Measurements from ENCODE around the gene MSANTD1. TPM values are rescaled to one million over a fixed set of nuclear protein-coding genes. Genes with fewer than 3 reads are reported as not detected.

Gene MSANTD1
- total RNA-seq, 1 donor from 2014 or later: 1.2 TPM

- no peak for DNase-seq (ENCODE audit: low read depth, low spot score)
- Mint-ChIP-seq H3K27me3 (ENCODE audit: low read depth) (no peaks in the 10 kb centered on the region), H3K4me3 (no peak overlapping the region), H3K4me1 (no peaks in the 10 kb centered on the region), H3K27ac (ENCODE audit: unreplicated experiment) (no peak overlapping the region), H3K9me3 (peaks cover 5% of the 10 kb centered on the region), H3K36me3 (ENCODE audit: low read depth) (peaks cover 28% of the 10 kb centered on the region)
- TF ChIP-seq, protein P1, sequence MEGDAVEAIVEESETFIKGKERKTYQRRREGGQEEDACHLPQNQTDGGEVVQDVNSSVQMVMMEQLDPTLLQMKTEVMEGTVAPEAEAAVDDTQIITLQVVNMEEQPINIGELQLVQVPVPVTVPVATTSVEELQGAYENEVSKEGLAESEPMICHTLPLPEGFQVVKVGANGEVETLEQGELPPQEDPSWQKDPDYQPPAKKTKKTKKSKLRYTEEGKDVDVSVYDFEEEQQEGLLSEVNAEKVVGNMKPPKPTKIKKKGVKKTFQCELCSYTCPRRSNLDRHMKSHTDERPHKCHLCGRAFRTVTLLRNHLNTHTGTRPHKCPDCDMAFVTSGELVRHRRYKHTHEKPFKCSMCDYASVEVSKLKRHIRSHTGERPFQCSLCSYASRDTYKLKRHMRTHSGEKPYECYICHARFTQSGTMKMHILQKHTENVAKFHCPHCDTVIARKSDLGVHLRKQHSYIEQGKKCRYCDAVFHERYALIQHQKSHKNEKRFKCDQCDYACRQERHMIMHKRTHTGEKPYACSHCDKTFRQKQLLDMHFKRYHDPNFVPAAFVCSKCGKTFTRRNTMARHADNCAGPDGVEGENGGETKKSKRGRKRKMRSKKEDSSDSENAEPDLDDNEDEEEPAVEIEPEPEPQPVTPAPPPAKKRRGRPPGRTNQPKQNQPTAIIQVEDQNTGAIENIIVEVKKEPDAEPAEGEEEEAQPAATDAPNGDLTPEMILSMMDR (conservative IDR thresholded peaks at IDR 0.05): no peak
Measured at GRCh38 chr4:3229328-3229727, 19.6 kb upstream of the MSANTD1 start.

DNA sequence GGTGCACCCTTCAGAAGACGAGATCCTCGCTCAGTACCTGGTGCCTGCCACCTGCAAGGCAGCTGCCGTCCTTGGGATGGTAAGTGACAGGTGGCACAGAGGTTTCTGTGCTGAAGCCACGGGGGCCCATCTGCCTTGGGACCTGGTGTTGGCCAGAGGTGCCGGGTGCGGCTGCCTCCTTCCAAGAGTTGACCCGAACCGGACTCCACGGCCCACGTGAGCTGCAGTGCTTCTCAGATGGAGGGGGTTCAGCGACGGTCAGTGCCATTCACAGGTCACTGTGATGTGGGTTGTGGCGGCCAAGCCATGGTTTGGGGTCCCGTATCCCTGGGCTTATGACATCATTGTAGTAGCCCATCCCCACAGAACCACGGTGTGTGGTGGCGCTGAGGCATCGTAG lies 19.0 kb upstream of the MSANTD1 start:
- H3K36me3 Mint-ChIP-seq (ENCODE audit: low read depth): peaks cover 33% of the 10 kb centered on the region
- no peak overlapping the region for H3K4me3 Mint-ChIP-seq
- H3K9me3 Mint-ChIP-seq: peaks cover 5% of the 10 kb centered on the region
- H3K27me3 Mint-ChIP-seq (ENCODE audit: low read depth): no peaks in the 10 kb centered on the region
- no peak overlapping the region for H3K27ac Mint-ChIP-seq (ENCODE audit: unreplicated experiment)
- DNase-seq (ENCODE audit: low read depth, low spot score): no peak
- no peaks in the 10 kb centered on the region for H3K4me1 Mint-ChIP-seq
- TF ChIP-seq, protein P1 (conservative IDR thresholded peaks at IDR 0.05): no peak

- Mint-ChIP-seq H3K9me3 (peaks cover 5% of the 10 kb centered on the region), H3K4me3 (no peak overlapping the region), H3K4me1 (no peaks in the 10 kb centered on the region), H3K27me3 (ENCODE audit: low read depth) (no peaks in the 10 kb centered on the region), H3K36me3 (ENCODE audit: low read depth) (peaks cover 33% of the 10 kb centered on the region), H3K27ac (ENCODE audit: unreplicated experiment) (no peak overlapping the region)
- TF ChIP-seq, protein P1 (conservative IDR thresholded peaks at IDR 0.05): no peak
- DNase-seq (ENCODE audit: low read depth, low spot score): no peak
Measured at GRCh38 chr4:3231471-3231870, 17.5 kb upstream of the MSANTD1 start.

- TF ChIP-seq, protein P1 (conservative IDR thresholded peaks at IDR 0.05): no peak
- H3K36me3 Mint-ChIP-seq (ENCODE audit: low read depth): peaks cover 33% of the 10 kb centered on the region
- H3K27ac Mint-ChIP-seq (ENCODE audit: unreplicated experiment): no peak overlapping the region
Measured at GRCh38 chr4:3232001-3232400, 17.0 kb upstream of the MSANTD1 start.

DNA sequence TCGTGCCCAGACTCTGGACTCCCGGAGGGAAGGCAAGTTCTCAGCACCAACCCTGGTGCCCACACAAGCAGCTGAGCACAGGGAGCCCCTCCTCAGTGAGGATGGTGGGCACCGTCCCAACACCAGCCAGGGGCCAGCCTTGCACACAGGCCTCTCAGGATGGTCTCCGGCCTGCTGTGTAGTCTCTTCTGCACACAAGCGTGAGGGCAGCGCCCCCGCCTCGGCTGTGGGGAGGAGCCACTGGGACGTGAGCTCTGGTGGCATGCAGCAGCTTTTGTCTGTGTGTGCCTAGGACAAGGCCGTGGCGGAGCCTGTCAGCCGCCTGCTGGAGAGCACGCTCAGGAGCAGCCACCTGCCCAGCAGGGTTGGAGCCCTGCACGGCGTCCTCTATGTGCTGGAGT lies 16.1 kb upstream of the MSANTD1 start:
- Mint-ChIP-seq H3K36me3 (ENCODE audit: low read depth) (peaks cover 33% of the 10 kb centered on the region), H3K9me3 (peaks cover 5% of the 10 kb centered on the region), H3K4me3 (no peak overlapping the region), H3K27ac (ENCODE audit: unreplicated experiment) (no peak overlapping the region), H3K27me3 (ENCODE audit: low read depth) (no peaks in the 10 kb centered on the region), H3K4me1 (no peaks in the 10 kb centered on the region)
- DNase-seq (ENCODE audit: low read depth, low spot score): no peak
- TF ChIP-seq, protein P1 (conservative IDR thresholded peaks at IDR 0.05): no peak

More at GRCh38 chr4:3232001-3232400, 17.0 kb upstream of the MSANTD1 start:
- peaks cover 5% of the 10 kb centered on the region for H3K9me3 Mint-ChIP-seq
- H3K4me1 Mint-ChIP-seq: no peaks in the 10 kb centered on the region
- H3K4me3 Mint-ChIP-seq: no peak overlapping the region
- no peak for DNase-seq (ENCODE audit: low read depth, low spot score)
- no peaks in the 10 kb centered on the region for H3K27me3 Mint-ChIP-seq (ENCODE audit: low read depth)

Data from neural crest cell (in vitro differentiated cells).